Measurements from ENCODE around the gene ELOVL5.

DNA sequence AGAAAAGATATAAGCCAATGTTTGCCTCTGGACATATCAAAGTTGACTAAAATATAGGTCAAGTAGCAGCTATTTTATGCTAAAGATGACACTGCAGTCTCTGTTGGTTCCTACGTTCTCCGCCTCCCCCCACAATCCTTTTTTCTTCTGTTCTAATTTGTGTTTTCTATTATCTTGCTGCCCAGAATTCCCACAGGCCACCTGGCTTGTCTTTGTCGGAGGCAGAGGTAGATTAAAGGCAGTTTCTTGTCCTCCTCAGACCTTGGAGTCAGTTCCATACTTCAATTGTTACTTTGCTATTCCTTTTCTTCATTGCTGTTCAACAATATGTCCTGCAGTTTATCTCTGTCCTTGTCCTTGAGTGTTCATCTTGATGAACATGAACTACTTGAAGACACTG, 3.6 kb upstream of the ELOVL5 start:
- TF ChIP-seq CTCF (IDR thresholded peaks at IDR 0.05; ENCODE audit: insufficient read depth, low read length, poor library complexity, severe bottlenecking) (no peak), EZH2phosphoT487 (conservative IDR thresholded peaks at IDR 0.05; ENCODE audit: low read length) (no peak)

Measured in SU-DHL-6 (cell line).